Ascending aorta (tissue), 2 donors: ENCODE results near the gene MS4A5. TPM values are rescaled to one million over a fixed set of nuclear protein-coding genes. Genes with fewer than 3 reads are reported as not detected.

Experiments
- DNase-seq, 2 donors: peaks; one replicate each; pipeline ENCODE4 v3.0.0-alpha.2; 2019; ENCODE audit warnings: low spot score in 2 of 2
- H3K27ac ChIP-seq, 2 donors: fragments of 200-600 bp; sonication (generic); one replicate each; pipeline ENCODE4 v1.5.1; 2016 to 2017; ENCODE audit warnings: mild to moderate bottlenecking in 1 of 2
- H3K27me3 ChIP-seq: fragments of 200-600 bp; sonication (generic); one replicate; pipeline ENCODE4 v1.5.1; 2017
- H3K36me3 ChIP-seq, 2 donors: fragments of 200-600 bp; sonication (generic); one replicate each; pipeline ENCODE4 v1.5.1; 2016
- H3K4me1 ChIP-seq, 2 donors: fragments of 200-600 bp; sonication (generic); one replicate each; pipeline ENCODE4 v1.5.1; 2016 to 2017; ENCODE audit warnings: mild to moderate bottlenecking in 1 of 2
- H3K4me3 ChIP-seq, 2 donors: fragments of 200-600 bp; sonication (generic); one replicate each; pipeline ENCODE4 v1.5.1; 2016 to 2017; ENCODE audit warnings: mild to moderate bottlenecking in 1 of 2
- H3K9me3 ChIP-seq, 2 donors: fragments of 200-600 bp; sonication (generic); one replicate each; pipeline ENCODE4 v1.5.1; 2016
- CTCF ChIP-seq, 3 experiments: fragments of 200-600 bp in 2 of 3; fragments of 450-650 bp in 1 of 3; sonication (generic) in 2 of 3; IDR thresholded peaks; one replicate each; pipeline ENCODE4 v1.5.1; 2016 to 2019; ENCODE audit warnings: antibody characterized with exemption in 3 of 3, mild to moderate bottlenecking in 1 of 3, moderate library complexity in 1 of 3
- intact Hi-C: fragments of 100-400 bp; cut with DNase I; formaldehyde crosslinking; loops from one replicate; pipeline ENCODE4 v1.15.1; 2023
- total RNA-seq: library from RNA; depleted of rRNA; stranded (reverse); fragments of >200 nt; gene quantifications from one replicate; pipeline ENCODE4 v1.1.0, GENCODE V29; 2016

MS4A5 gene
- total RNA-seq, 1 donor from 2014 or later, result not detected

GRCh38 chr11:60394666-60395380 is 34.5 kb upstream of the MS4A5 start:
- intact Hi-C loops, result no loop called here
- TF ChIP-seq CTCF (IDR thresholded peaks at IDR 0.05), result no peak

DNA sequence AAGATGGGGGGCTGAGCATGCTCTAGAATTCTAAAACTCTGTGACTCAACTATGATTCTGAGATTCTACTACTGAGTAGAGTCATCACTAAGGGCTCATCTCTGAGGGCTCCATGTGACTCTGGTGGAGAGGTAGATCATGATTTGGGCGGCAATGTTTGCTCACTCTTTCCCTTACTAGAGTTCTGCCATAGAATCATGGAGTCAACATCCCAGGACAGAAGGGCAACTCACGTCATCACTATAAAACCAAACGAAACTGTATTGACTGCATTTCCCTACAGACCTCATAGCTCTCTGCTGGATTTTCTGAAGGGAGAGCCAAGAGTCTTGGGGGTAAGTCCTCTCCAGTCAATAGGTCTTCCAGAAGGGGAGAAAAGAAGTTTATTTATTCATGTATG is 33.0 kb upstream of the MS4A5 start, which contains the start of gene MS4A14:
TSS of gene MS4A14 (plus strand) at position 78 of the 400 bp plus-strand sequence. CDS start at position 198, 120 bp downstream.
- no peak for DNase-seq
- Histone ChIP-seq H3K27me3 (no peaks in the 10 kb centered on the region), H3K4me1 (no peaks in the 10 kb centered on the region), H3K4me3 (no peak within 1 kb of the TSS), H3K36me3 (no peaks in the 10 kb centered on the region), H3K9me3 (no peaks in the 10 kb centered on the region), H3K27ac (no peak within 1 kb of the TSS)
- intact Hi-C loops, result no loop called here
- TF ChIP-seq CTCF (IDR thresholded peaks at IDR 0.05), result no peak

More at GRCh38 chr11:60394666-60395380, 34.5 kb upstream of the MS4A5 start:
- no peak overlapping the region for H3K4me3 ChIP-seq
- H3K36me3 ChIP-seq, result no peaks in the 10 kb centered on the region
- H3K27ac ChIP-seq, result no peak overlapping the region
- H3K4me1 ChIP-seq, result no peaks in the 10 kb centered on the region
- no peak for DNase-seq
- no peaks in the 10 kb centered on the region for H3K27me3 ChIP-seq
- H3K9me3 ChIP-seq, result no peaks in the 10 kb centered on the region

DNA sequence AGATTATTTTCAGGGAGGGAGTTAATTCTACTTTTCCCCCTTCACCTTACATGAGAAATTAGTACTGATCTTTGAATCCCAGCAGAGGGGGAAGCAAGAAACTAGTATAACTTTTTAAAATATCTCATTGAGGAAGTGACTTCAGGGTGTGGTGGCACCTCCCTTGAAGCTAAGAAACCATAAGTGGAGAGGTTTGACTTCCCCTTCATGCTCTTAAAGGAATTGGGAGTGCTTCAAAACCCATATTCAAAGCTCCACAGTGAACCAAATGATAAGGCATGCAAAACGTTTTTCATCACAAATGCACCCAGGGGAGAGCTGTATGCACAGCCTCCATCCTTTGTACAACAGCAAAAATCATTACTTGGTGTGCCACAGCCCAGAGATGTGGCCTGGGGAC is 32.6 kb upstream of the MS4A5 start:
- TF ChIP-seq CTCF (IDR thresholded peaks at IDR 0.05), result no peak
- no peak overlapping the region for H3K4me3 ChIP-seq
- no peak overlapping the region for H3K27ac ChIP-seq

DNA sequence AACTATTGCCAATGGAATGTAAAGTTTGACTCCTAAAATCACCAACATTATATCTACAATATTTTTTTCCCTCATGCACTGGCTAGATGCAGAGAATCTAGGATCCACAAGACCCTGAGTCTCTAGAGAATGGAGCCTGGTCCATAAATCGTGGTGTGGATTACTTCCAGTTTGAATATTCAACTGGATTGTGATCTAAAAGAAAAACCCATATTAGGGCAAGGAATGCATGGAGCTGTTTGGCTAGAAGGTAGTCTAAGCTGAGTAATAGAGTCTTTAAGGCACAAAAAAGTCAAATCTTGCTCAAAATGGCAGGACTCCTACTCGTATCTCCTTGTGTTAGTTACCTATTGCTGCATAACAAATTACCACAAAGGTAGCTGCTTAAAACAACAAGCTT is 9.4 kb upstream of the MS4A5 start:
- Histone ChIP-seq H3K9me3 (no peaks in the 10 kb centered on the region), H3K27me3 (no peaks in the 10 kb centered on the region), H3K4me3 (no peak overlapping the region), H3K27ac (no peak overlapping the region), H3K36me3 (no peaks in the 10 kb centered on the region), H3K4me1 (no peaks in the 10 kb centered on the region)
- no peak for DNase-seq
- intact Hi-C loops, result no loop called here
- no peak for TF ChIP-seq CTCF (IDR thresholded peaks at IDR 0.05)

More for the DNA sequence above, 32.6 kb upstream of the MS4A5 start:
- H3K27me3 ChIP-seq, result no peaks in the 10 kb centered on the region
- intact Hi-C loops, result no loop called here
- H3K9me3 ChIP-seq, result no peaks in the 10 kb centered on the region
- no peaks in the 10 kb centered on the region for H3K4me1 ChIP-seq
- H3K36me3 ChIP-seq, result no peaks in the 10 kb centered on the region
- no peak for DNase-seq

GRCh38 chr11:60422609-60423008 is 6.8 kb upstream of the MS4A5 start:
- no peak for DNase-seq

More at GRCh38 chr11:60422609-60423008, 6.8 kb upstream of the MS4A5 start:
- Histone ChIP-seq H3K36me3 (no peaks in the 10 kb centered on the region), H3K4me1 (no peaks in the 10 kb centered on the region), H3K9me3 (no peaks in the 10 kb centered on the region), H3K27me3 (no peaks in the 10 kb centered on the region), H3K27ac (no peak overlapping the region), H3K4me3 (no peak overlapping the region)
- TF ChIP-seq CTCF (IDR thresholded peaks at IDR 0.05), result no peak
- intact Hi-C loops, result no loop called here
